ENCODE data around the gene UCP3.

The UCP3 gene, protein sequence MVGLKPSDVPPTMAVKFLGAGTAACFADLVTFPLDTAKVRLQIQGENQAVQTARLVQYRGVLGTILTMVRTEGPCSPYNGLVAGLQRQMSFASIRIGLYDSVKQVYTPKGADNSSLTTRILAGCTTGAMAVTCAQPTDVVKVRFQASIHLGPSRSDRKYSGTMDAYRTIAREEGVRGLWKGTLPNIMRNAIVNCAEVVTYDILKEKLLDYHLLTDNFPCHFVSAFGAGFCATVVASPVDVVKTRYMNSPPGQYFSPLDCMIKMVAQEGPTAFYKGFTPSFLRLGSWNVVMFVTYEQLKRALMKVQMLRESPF

DNA sequence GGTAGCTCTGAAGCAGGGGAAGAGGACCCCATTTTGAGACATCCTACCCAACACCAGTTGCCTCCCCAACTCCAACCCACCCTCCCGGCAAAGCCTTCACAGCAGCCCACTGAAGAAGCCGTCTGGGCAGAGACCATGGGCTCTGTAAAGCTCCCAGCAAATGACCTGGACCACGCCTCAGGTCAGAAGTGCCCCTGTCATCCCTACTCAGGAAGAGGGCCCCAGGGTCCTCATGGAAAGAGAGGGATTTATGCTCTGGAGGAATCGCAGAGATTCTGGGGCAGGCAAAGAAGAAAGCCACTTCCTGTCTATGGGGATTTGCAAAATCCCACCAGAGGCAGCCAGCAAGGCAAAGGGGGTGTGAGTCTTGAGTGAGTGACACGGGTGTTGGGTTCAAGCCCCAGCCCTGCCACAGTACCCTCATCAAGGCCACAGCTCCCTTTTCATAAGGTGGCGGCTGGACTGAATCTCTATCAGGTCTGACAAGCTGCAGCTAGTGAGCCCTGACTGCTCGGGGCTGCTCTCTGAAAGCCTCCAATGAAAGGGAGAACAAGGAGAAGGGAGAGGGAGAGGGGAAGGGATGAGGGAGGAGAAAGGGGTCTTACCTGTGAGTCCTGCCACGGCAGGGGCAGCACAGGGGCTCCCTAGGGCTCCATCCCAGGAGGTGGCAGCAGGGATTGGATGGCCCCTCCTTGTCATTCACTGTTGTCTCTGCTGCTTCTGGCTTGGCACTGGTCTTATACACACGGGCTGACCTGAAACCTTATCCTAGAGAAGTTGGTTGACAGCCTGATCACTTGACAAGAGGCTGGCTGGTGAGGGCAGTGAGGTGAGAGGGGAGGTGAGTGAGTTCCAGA lies at the start of gene UCP3:
Gene UCP3, minus strand, starts transcription at position 713 of the 857 bp plus-strand sequence. CDS start 2,043 bp downstream, outside the sequence.
- in situ Hi-C loops (cut with HindIII; ENCODE audit: low sequenced_read_pairs) = no loop called here
- TF ChIP-seq, protein P1, sequence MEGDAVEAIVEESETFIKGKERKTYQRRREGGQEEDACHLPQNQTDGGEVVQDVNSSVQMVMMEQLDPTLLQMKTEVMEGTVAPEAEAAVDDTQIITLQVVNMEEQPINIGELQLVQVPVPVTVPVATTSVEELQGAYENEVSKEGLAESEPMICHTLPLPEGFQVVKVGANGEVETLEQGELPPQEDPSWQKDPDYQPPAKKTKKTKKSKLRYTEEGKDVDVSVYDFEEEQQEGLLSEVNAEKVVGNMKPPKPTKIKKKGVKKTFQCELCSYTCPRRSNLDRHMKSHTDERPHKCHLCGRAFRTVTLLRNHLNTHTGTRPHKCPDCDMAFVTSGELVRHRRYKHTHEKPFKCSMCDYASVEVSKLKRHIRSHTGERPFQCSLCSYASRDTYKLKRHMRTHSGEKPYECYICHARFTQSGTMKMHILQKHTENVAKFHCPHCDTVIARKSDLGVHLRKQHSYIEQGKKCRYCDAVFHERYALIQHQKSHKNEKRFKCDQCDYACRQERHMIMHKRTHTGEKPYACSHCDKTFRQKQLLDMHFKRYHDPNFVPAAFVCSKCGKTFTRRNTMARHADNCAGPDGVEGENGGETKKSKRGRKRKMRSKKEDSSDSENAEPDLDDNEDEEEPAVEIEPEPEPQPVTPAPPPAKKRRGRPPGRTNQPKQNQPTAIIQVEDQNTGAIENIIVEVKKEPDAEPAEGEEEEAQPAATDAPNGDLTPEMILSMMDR (IDR thresholded peaks at IDR 0.05; ENCODE audit: low read depth, low read length, missing control alignments) = no peak
- no peak within 1 kb of the TSS for H3K4me3 ChIP-seq (ENCODE audit: low read depth, low read length)
- DNase-seq (ENCODE audit: low read depth) = no peak

DNA sequence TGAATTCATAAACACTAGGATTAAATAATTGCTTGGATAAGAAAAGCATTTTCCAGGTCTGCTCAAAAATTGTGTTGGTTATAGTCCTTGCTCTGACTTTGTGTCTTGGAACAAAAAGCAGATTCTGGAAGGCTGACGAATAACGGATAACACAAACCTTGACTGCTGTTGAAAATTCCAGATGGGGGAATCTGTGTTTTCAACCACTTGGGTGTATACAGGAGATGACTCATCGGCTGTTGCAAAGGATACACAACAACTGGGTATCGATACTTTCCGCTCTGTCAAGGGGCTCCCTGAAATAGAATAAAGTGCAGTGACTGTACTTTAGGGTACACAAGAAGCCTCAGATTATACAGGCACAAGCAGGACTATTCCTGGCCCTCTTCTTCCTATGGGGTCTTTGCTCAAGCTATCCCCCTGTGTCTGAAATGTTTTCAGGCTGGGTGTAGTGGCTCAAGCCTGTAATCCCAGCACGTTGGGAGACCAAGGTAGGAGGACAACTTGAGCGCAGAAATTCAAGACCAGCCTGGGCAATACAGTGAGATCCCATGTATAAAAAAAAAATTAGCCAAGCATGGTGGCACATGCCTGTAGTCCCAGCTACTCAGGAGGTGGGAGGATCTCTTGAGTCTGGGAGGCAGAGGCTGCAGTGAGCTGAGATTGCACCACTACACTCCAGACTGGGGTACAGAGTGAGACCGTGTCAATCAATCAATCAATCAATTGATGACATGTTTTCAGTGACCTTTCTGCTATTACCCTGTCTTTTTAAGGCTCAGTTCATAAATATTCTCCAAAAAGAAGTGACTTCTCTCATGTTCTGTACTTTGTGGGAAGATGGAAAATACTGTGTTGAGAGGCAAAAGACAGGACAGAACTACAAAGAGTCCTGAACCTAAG lies 48.6 kb upstream of the UCP3 start:
- no peak overlapping the region for H3K4me3 ChIP-seq (ENCODE audit: low read depth, low read length)
- in situ Hi-C loops (cut with HindIII; ENCODE audit: low sequenced_read_pairs) = no loop called here
- TF ChIP-seq, protein P1 (IDR thresholded peaks at IDR 0.05; ENCODE audit: low read depth, low read length, missing control alignments) = no peak
- peak; percentile 9 for DNase-seq (ENCODE audit: low read depth)

DNA sequence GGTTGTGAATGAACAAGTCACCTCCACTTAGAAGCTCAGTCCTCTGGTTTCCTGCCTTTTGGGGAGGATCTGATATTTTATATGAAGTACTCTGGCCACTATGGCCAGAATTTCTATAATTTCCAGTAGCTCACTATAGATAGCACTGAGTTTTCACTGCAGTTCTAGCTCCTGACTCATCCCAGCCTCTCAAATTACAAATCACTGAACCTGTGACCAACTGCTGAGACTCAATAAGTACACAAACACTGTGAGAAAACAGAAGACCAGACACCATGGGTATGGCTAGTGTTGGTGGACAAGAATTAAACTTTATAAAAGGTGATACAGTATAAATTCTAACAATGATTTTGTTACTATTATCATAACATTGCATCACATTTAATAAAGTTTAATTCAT lies 47.1 kb upstream of the UCP3 start:
- no peak overlapping the region for H3K4me3 ChIP-seq (ENCODE audit: low read depth, low read length)
- peak; percentile 27 for DNase-seq (ENCODE audit: low read depth)
- TF ChIP-seq, protein P1 (IDR thresholded peaks at IDR 0.05; ENCODE audit: low read depth, low read length, missing control alignments) = no peak
- in situ Hi-C loops (cut with HindIII; ENCODE audit: low sequenced_read_pairs) = no loop called here

DNA sequence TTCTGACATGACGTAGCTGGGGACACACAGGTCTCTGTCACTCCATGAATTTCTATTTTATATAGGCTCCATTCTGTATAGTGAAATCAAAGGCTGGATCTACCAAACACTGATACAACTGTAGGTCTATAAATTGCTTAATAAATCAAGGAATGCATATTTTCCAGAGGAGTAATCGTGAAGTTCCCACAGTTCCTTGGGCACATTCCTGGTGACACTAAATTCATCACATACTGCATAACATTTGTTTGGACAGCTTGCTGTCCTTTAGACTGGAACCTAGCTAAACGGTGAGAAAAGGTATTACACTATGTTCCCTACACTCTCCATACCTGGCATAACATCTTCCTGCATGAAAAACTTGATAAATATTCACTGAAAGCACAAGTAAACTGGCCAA lies 41.6 kb upstream of the UCP3 start:
- no peak for DNase-seq (ENCODE audit: low read depth)
- H3K4me3 ChIP-seq (ENCODE audit: low read depth, low read length) = no peak overlapping the region
- in situ Hi-C loops (cut with HindIII; ENCODE audit: low sequenced_read_pairs) = no loop called here
- TF ChIP-seq, protein P1 (IDR thresholded peaks at IDR 0.05; ENCODE audit: low read depth, low read length, missing control alignments) = no peak

DNA sequence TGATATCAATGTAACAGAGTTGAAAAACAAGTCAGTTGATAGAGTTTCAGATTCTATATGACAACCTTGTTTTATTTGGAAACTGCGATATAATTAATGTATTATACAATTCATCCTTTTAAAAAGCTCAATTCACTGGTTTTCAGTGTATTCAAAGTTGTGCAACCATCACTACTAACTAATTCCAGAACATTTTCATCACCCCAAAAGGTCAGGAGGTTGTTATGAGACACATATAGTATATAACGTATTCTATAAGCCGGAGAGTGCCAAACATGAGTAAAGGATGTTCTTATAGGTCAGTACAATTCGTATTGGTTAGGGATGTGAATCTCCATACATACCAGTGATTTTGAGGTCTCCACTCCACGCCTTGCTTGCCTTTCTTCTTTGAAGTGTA lies 40.1 kb upstream of the UCP3 start:
- in situ Hi-C loops (cut with HindIII; ENCODE audit: low sequenced_read_pairs) = no loop called here
- no peak for DNase-seq (ENCODE audit: low read depth)
- TF ChIP-seq, protein P1 (IDR thresholded peaks at IDR 0.05; ENCODE audit: low read depth, low read length, missing control alignments) = no peak
- no peak overlapping the region for H3K4me3 ChIP-seq (ENCODE audit: low read depth, low read length)

DNA sequence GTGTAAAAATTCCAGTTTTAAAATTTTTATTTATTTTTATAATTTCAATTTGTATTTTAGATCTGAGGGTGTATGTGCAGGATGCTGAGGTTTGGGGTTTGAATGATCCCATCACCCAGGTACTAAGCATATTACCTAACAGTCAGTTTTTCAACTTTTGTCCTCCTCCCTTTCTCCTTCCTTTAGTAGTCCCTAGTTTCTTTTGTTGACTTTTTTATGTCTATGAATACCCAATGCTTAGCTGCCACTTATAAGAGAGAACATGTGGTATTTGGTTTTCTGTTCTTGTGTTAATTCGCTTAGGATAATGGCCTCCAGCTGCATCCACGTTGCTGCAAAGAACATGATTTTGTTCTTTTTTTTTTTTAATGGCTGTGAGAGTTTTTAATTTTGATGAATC lies 35.7 kb upstream of the UCP3 start:
- in situ Hi-C loops (cut with HindIII; ENCODE audit: low sequenced_read_pairs) = no loop called here
- TF ChIP-seq, protein P1 (IDR thresholded peaks at IDR 0.05; ENCODE audit: low read depth, low read length, missing control alignments) = no peak
- DNase-seq (ENCODE audit: low read depth) = no peak
- no peak overlapping the region for H3K4me3 ChIP-seq (ENCODE audit: low read depth, low read length)

Data from astrocyte of the cerebellum (primary cell).